Stimulated activated CD8-positive, alpha-beta memory T cell treated with anti-CD3 and anti-CD28 coated beads, Interleukin-12 subunit alpha, Interleukin-12 subunit beta, amount 100 ng/mL, for 4 hours (primary cell): ENCODE measurements around the gene KCNH4.

Experiments used
- DNase-seq: peaks from one replicate; pipeline ENCODE4 v3.0.0-alpha.2; 2020; ENCODE audit warnings: low read depth

The KCNH4 gene

DNA sequence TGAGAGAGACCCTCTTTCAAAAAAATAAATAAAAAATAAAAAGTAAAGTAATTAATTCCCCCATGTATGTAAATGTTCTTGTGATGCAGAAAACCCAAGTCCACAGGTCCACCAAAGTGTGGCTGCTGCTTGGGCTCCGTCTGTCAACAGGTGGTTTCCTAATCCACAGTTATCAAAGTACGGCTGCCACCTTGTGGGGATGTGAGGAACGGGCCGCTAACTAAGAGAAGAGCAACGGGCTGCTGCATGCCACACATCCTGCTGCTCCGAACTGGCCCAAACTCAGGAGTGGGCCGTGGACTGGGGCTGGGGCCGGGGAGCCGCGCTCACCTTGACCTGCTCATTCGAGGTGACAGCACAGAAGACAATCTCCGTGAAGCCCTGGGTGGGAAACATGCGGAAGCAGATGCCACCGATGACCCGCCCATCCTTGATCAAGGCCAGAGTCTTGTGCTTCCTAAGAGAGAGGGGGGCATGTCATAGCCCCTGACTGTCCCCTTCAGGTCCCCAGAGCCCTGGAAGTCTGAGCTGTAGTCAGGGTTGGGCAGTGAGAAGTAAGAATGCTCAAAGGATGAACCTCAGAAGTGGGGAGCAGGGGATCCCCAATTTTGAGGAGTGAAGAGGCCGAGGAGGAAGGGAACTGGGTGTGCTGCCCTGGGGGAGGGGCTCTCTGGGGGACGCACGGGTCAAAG is 64.1 kb downstream of the KCNH4 start:
- peak; percentile 63 for DNase-seq

- no peak for DNase-seq
Observed at GRCh38 chr17:42114118-42114517, 66.8 kb downstream of the KCNH4 start.

GRCh38 chr17:42113293-42114069 is 67.5 kb downstream of the KCNH4 start:
- no peak for DNase-seq

DNA sequence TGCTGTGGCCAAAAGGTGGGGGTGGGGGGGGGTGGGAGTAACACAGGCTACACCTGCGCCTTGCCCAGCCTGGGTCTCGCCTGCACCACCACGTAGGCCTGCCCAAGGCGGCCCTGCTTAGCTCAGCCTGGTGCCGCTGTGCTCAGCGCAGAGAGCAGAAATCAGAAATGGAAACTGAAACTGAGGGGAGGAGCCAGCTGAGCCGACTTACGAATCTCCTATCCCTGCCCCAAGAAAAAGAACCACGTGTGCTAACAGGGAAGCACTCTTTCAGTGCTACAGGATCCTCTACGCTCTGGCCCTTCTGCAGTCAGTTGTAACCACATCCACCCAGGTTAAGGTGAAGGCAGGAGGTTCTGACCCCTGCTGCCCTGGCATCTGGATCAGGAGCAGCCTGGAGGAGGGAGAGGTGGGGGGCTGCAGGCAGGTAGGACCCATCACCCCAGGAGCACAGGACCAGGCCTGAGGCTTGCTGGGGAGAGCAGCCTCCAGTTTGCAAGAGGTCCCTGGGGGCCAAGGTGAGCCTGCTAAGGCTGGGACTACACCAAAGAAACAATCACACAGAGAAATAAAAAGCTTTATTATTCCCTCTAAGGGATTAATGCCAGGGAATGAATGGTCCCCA is 68.3 kb downstream of the KCNH4 start, which contains the start of gene DHX58:
TSS of gene DHX58 (minus strand) at position 163 of the 625 bp plus-strand sequence. CDS start 822 bp downstream, outside the sequence.
- peak; percentile 60 for DNase-seq

DNA sequence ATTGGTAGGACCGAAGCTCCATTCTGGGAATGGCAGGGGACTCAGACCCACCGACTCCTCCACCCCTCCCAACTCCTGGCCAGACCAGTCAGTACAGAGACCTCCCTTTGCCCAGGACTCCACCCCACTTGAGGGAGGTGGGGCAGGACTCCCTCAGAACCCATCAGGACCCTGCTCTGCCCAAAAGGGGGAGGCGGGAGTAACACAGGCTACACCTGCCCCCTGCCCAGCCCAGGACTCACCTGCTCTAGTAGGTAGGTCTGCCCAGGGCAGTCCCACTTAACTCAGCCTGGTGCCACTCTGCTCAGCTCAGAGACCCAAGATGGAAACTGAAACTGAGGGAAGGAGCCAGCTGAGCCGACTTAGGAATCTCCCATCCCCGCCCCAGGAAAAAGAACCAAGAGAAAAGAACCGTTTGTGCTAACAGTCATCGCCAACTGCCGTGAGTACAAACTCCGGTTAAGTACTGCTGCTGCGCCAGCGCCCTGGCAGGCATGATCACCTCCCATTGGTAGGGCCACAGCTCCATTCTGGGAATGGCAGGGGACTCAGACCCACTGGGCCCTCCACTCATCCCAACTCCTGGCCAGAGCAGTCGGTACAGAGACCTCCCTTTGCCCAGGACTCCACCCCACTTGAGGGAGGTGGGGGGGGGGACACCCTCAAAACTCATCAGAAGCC is 68.9 kb downstream of the KCNH4 start:
- peak; percentile 11 for DNase-seq

DNA sequence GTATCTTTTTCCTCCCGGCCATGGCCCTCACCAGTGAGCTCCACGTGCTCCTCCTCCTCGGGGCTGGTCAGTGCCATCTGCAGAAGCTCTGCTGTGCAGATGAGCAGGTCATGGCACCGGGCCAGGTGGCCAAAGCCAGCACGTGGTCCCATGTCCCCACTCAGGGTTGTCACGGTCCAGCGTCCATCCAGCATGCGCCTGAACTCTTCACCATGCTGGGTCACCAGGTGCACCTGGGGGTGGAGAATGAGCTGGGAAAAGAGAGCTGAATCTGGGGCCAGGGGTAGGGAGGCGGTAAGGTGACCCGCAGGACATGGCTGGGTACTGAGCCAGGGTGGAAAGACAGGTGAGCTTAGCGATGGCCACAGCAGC is 69.7 kb downstream of the KCNH4 start:
- no peak for DNase-seq

GRCh38 chr17:42110301-42111264 is 70.4 kb downstream of the KCNH4 start:
- DNase-seq, result no peak

- DNase-seq, result no peak
Observed at GRCh38 chr17:42109086-42109485, 71.9 kb downstream of the KCNH4 start.

GRCh38 chr17:42107597-42108576 is 73.1 kb downstream of the KCNH4 start:
- peak; percentile 88 for DNase-seq

- no peak for DNase-seq
Observed at GRCh38 chr17:42107124-42107523, 73.8 kb downstream of the KCNH4 start.
